Right cardiac atrium (tissue), 5 donors: ENCODE data around the gene KCTD19. TPM values are rescaled to one million over a fixed set of nuclear protein-coding genes. Genes with fewer than 3 reads are reported as not detected.

Experiments
- ATAC-seq, 2 donors: fragments of 200-7000 bp; cut with Tn5 transposase; one replicate each; pipeline versions ENCODE4 v1.8.0 to v1.9.1; 2020; ENCODE audit warnings: moderate library complexity in 2 of 2, mild to moderate bottlenecking in 1 of 2
- DNase-seq, 3 donors: peaks; one replicate each; pipeline ENCODE4 v3.0.0-alpha.2; 2020
- H3K27ac ChIP-seq: one replicate; pipeline ENCODE4 v1.5.1; 2013; ENCODE audit warnings: mild to moderate bottlenecking, low read length, control low read depth, moderate library complexity
- H3K27me3 ChIP-seq: one replicate; pipeline ENCODE4 v1.6.1; 2013; ENCODE audit not compliant: control insufficient read depth, insufficient read depth
- H3K4me1 ChIP-seq: one replicate; pipeline ENCODE4 v1.6.1; 2013; ENCODE audit warnings: low read length; ENCODE audit not compliant: control insufficient read depth, insufficient read depth
- H3K4me3 ChIP-seq: one replicate; pipeline ENCODE4 v1.5.1; 2013; ENCODE audit warnings: low read length, control low read depth
- H3K9me3 ChIP-seq: one replicate; pipeline ENCODE4 v1.6.1; 2013; ENCODE audit warnings: low read length; ENCODE audit not compliant: control insufficient read depth
- WGBS: extraction: QIAGEN DNeasy Blood & Tissue Kit; methylation state at CpG from one replicate; pipeline ENCODE4 v1.1.7; 2013; 5-methylcytosine and 5-hydroxymethylcytosine counted together
- intact Hi-C, 4 donors: fragments of 100-400 bp; cut with DNase I; formaldehyde crosslinking; loops; one replicate each; pipeline versions ENCODE4 v1.11.0 to v1.14.0; 2022 to 2023
- polyA plus RNA-seq: library from polyadenylated mRNA; stranded (reverse); fragments of 200-250 nt; gene quantifications from one replicate; pipeline ENCODE4 v1.2.3, GENCODE V29; 2013
- total RNA-seq, 4 donors: library from RNA; stranded (reverse); fragmentation: NEBNext Ultra II Directional; extraction: Animal tissue kit (Norgen Biotek cat#: 25700); gene quantifications; one replicate each; pipeline ENCODE4 v1.2.1, GENCODE V29; 2021
- donor health status: healthy with polysubstance abuse.
- donor health status: DM: no; HTN: yes; CAD: no.
- donor health status: DM: no; HTN: no; CAD: no.
- donor health status: DM: no; HTN: yes; CAD: no; lungs with severe emphysema.
- donor health status: DM: yes; HTN: yes; CAD: no.

KCTD19 gene
- total and polyA plus RNA-seq, 5 donors = 0.06 to 0.07 TPM; not detected in 3

DNA sequence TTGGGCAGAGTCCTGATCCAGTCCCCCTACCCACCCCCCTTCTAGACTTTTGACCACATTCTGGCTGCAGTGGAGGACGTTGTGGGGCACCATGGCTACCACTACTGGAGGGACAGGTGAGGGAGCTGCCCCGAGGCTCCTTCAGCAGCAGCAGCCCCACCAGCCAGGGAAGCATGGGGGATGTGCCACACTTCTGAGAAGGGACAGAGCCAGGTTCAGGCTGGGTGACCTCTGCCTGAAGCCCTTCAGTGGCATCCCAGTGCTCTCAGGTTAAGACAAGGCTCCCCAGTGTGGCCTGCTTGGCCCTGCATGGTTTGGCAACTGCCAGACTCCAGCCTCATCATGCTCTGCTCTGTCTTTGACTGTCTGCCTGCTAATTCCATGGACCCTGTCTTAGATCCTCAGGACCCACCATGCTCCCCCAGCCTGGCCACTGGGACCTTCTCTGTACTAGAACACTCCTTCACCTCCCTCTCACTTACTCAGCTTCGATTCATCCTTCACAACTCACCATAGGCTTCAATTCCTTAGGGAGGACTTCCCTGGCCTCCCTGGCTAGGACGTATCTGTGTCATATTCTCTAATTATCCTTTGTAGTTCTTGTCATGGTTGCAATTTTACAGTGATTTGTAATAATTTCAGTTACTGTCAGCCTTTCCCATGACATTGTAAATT is 68.9 kb downstream of the KCTD19 start:
- Histone ChIP-seq H3K4me3 (no peak overlapping the region), H3K4me1 (no peaks in the 10 kb centered on the region), H3K27ac (no peak overlapping the region), H3K9me3 (no peaks in the 10 kb centered on the region), H3K27me3 (no peaks in the 10 kb centered on the region)
- intact Hi-C loops = loop anchor here in 1 of 4 donors (10.0 kb wide), 1 partner anchor 137 kb away; the partner anchor contains the start of gene TPPP3
- no peak for ATAC-seq
- peak in 1 of 3 donors; percentile 2 for DNase-seq
- 86% methylated on average over 4 of the region's 4 CpGs for WGBS

DNA sequence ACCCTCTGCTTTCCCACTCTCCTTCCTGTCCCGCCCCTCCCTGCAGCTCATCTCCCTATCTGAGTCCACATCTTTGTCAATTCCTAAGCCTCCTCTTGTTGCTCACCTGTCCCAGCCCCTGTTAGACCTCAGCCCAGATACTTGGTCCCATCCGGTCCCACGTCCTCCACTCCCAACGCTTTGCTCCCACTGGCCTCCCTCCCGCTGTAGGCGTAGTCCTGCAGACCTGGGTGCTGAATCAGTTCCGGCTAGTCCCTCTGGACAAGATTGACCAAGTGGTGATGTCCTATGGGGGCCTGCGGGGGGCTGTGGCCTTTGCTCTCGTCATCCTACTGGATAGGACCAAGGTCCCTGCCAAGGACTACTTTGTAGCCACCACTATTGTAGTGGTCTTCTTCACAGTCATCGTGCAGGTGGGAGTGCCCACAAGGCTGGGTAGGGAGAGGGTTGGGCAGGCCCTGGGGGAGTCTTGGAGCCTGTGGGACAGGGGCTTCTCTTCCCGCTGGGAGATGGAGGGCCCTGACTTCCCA is 69.8 kb downstream of the KCTD19 start:
- Histone ChIP-seq H3K27ac (no peak overlapping the region), H3K27me3 (no peaks in the 10 kb centered on the region), H3K4me1 (no peaks in the 10 kb centered on the region), H3K4me3 (no peak overlapping the region), H3K9me3 (no peaks in the 10 kb centered on the region)
- DNase-seq (peak in 1 of 3 donors; percentile 4), ATAC-seq (no peak)
- 96% methylated on average over 11 of the region's 11 CpGs for WGBS
- intact Hi-C loops = loop anchor here in 1 of 4 donors (10.0 kb wide), 1 partner anchor 138 kb away; the partner anchor contains the start of gene TPPP3

DNA sequence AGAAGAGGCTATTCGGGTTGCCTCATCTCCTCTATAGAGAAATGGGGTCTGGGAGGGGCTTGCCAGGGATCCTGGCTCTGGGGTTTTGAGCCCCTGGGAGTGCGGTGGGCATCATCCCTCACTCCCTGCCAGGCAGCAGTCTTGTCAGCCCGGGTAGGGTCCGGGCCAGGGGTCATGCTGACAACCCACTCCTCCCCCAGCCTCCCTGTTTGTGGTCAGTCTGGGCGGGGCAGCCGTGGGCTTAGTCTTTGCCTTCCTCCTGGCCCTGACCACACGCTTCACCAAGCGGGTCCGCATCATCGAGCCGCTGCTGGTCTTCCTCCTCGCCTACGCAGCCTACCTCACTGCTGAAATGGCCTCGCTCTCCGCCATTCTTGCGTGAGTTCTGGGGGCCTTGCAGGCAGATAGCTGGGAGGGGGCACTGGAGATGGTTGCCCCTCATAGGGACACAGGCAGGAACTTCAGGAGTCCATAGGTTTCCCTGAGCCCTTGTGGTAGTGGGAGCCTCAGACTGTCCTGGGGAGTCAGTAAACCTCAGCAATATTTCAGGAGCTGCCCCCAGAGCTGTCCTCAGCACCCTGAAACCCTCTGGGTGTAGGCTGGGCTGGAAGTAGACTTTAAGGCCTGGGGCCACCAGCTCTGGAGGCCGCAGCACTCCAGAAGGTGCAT is 70.9 kb downstream of the KCTD19 start:
- ATAC-seq (no peak), DNase-seq (peak in 1 of 3 donors; percentile 4)
- no peaks in the 10 kb centered on the region for H3K27me3 ChIP-seq
- no peak overlapping the region for H3K4me3 ChIP-seq
- intact Hi-C loops = loop anchor here in 1 of 4 donors (10.0 kb wide), 1 partner anchor 139 kb away; the partner anchor contains the start of gene TPPP3
- 92% methylated on average over 17 of the region's 17 CpGs for WGBS
- H3K9me3 ChIP-seq = no peaks in the 10 kb centered on the region
- H3K27ac ChIP-seq = no peak overlapping the region
- no peaks in the 10 kb centered on the region for H3K4me1 ChIP-seq

DNA sequence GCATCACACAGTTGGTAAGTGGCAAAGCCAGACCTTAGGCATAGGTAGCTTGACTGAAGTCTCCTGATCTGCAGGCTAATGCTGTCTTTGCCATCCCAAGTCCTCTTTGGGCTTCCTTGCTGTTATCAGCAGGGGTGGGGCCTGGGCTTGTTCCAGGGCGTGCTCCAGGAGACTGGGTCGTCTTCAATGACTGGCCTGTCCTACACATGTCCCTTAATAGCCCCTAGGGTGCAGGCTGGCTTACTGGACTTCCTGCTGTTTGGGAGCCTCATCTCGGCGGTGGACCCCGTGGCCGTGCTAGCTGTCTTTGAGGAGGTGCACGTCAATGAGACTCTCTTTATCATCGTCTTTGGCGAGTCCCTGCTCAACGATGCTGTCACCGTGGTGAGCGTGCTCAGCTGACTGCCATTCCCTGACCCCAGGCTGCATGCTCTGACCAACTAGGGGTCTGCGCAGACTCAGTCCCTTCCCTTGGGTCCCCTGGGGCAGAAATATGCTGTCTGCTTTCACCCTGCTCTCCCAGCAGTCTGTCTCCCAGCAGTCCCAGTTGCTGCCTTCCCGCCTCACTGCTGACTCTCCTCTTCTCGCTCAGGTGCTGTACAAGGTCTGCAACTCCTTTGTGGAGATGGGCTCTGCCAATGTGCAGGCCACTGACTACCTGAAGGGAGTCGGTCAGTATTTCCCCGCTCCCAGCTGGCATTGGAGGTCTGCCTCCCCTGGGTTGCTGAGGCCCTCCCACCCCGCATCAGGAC is 71.6 kb downstream of the KCTD19 start:
- no peak overlapping the region for H3K4me3 ChIP-seq
- peak in 1 of 3 donors; percentile 9 for DNase-seq
- no peak overlapping the region for H3K27ac ChIP-seq
- H3K4me1 ChIP-seq = no peaks in the 10 kb centered on the region
- no peaks in the 10 kb centered on the region for H3K9me3 ChIP-seq
- intact Hi-C loops = loop anchor here in 1 of 4 donors (10.0 kb wide), 1 partner anchor 140 kb away; the partner anchor contains the start of gene TPPP3
- ATAC-seq = no peak
- WGBS = 79% methylated on average over 18 of the region's 18 CpGs
- H3K27me3 ChIP-seq = no peaks in the 10 kb centered on the region

DNA sequence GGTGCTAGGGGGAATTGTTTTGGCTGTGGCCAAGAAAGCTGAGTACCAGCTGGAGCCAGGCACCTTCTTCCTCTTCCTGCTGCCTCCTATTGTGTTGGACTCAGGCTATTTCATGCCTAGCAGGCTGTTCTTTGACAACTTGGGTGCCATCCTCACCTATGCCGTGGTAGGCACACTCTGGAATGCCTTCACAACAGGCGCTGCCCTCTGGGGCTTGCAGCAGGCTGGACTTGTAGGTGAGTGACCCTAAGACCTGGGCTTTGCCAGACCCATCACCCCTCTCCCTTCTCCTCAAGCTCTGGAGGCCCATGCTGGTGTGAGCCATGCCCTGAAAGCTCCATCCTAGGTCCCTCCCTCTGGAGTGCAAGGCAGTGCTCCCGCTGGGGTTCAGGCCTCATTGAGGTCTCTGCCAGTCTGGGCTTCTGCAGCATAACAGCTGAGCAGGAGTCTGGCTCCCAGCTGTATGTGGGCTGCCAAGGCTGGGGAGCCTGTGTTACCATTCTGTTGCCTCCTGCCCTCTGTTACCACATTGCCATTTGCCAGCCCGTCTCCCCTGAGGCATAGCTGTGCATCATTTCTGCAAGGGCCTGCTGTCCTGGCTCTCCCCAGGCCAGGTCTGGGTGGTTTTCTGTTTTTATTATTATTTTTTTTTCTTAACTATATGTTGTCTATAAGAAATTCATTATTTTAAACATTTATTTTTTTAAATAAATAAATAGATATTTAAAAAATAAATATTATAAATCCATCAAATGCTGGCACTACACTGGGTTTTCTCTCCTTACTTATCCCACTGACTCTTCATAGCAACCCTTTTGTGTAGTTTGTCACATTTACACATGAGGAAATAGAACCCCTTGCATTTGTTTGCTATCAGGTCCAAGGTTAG is 73.7 kb downstream of the KCTD19 start:
- H3K4me1 ChIP-seq = no peaks in the 10 kb centered on the region
- H3K4me3 ChIP-seq = no peak overlapping the region
- intact Hi-C loops = loop anchor here in 1 of 4 donors (10.0 kb wide), 1 partner anchor 142 kb away; the partner anchor contains the start of gene TPPP3
- no peaks in the 10 kb centered on the region for H3K27me3 ChIP-seq
- no peaks in the 10 kb centered on the region for H3K9me3 ChIP-seq
- peak in 1 of 3 donors; percentile 20 for DNase-seq
- no peak overlapping the region for H3K27ac ChIP-seq
- WGBS = 88% methylated on average over 4 of the region's 4 CpGs
- ATAC-seq = no peak

DNA sequence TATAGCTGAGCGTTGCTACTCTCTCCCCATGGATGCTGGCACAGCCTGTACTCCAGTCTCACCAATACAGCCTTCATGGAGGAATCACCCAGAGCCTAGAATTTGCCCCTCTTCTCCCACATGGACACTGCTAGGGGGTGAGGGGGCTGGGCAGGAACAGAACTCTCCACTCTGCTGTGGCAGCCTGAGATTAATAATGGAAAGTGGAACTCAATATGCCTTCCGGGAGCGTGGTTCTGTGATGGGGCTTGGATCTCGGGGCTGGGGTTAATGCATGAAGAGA is 76.6 kb downstream of the KCTD19 start:
- no peak overlapping the region for H3K4me3 ChIP-seq
- H3K27me3 ChIP-seq = no peaks in the 10 kb centered on the region
- no peak overlapping the region for H3K27ac ChIP-seq
- peaks cover 2% of the 10 kb centered on the region for H3K4me1 ChIP-seq
- intact Hi-C loops = loop anchor here in 1 of 4 donors (10.0 kb wide), 1 partner anchor 145 kb away; the partner anchor contains the start of gene TPPP3
- DNase-seq = peak in 1 of 3 donors; percentile 5
- ATAC-seq = no peak
- no peaks in the 10 kb centered on the region for H3K9me3 ChIP-seq
- 76% methylated on average over 4 of the region's 4 CpGs for WGBS

DNA sequence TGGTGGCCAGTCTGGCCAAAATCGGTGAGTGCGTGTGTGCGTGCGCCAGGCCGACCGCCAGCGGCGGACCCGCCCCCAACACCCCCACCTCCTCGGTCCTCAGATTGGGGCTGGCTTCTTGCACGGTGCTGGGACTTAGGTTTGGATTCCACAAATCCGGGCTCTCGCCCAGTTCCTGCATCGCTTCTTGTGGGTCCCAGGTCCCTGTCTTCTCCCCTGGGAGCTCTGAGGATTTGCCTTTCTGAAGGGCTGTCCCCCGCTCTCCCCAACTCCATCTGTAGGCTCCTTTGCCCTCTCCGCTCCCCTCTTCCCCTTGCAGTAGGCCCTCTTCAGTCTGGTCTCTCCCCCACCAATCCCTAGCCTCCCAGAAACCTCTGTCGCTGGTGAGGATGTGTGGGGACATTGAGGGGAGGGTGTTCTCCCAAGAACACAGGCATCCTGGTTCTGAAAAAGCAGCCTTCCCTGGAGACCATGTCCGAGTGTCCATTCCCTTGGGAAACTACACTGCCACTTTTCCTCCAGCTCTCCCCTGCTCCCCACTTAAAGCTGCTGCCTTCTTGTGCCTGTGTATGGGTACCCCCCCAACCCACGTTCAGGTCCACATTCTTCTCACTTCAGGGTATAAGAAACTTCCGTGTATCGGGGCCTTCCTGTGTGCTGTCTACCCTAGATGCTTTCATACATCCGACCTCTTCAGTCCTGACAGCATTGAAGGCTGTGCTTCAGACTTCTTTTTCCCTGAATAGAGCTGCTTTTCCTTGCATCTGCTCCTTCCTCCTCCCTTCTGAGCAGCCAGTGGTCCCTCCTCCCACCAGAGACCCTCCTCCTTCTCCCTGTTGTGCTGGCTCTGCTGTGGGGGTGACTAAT is 77.1 kb downstream of the KCTD19 start:
- intact Hi-C loops = loop anchor here in 1 of 4 donors (10.0 kb wide), 1 partner anchor 145 kb away; the partner anchor contains the start of gene TPPP3
- Histone ChIP-seq H3K4me1 (peaks cover 6% of the 10 kb centered on the region), H3K4me3 (peak overlapping the region; percentile 58), H3K9me3 (no peaks in the 10 kb centered on the region), H3K27me3 (no peaks in the 10 kb centered on the region), H3K27ac (no peak overlapping the region)
- 19% methylated on average over 22 of the region's 22 CpGs for WGBS
- DNase-seq = peak; percentile 0 to 64 (median 63)
- no peak for ATAC-seq

DNA sequence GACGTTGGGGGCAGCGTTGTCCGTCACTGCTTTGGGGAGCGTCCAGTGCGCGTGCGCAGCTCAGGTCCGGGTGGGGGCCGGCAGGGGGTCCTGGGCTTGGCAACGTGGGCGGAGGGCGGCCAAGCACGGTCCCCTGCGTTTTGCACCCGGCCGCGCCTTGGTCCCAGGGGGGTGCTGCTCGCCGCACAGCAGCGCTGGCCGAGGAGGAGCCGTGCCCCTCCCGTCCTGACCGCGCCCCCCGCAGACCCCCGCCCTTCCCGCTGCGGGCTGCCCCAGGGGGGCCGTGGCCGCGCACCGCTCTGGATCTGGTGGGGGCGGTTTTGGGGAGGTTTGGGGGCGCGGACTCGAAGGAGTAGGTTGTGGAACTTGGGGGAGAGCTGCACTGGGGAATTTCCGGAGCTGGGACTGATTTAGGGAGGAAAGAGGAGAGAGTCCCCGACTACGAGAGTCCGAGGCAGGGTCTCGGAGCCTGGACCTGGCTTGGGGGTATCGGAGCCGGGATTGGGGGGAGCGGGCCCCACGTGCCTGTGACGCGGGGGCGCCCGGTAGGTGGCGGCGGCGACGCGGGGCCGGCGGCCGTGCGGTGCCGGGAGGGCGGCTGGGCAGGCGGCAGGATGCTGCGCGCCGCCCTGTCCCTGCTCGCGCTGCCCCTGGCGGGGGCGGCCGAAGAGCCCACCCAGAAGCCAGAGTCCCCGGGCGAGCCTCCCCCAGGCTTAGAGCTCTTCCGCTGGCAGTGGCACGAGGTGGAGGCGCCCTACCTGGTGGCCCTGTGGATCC is 78.0 kb downstream of the KCTD19 start, which contains the start of gene SLC9A5:
Gene SLC9A5, plus strand, starts transcription at position 579 of the 777 bp plus-strand sequence. Its CDS starts 36 bp downstream, at position 615.
- peak within 1 kb of the TSS; percentile 58 for H3K4me3 ChIP-seq
- H3K4me1 ChIP-seq = peaks cover 12% of the 10 kb centered on the region
- 1% methylated on average over 75 of the region's 75 CpGs for WGBS
- H3K27ac ChIP-seq = no peak within 1 kb of the TSS
- ATAC-seq = no peak
- peak; percentile 59 to 83 (median 79) for DNase-seq
- no peaks in the 10 kb centered on the region for H3K9me3 ChIP-seq
- intact Hi-C loops = no loop called here
- H3K27me3 ChIP-seq = no peaks in the 10 kb centered on the region

DNA sequence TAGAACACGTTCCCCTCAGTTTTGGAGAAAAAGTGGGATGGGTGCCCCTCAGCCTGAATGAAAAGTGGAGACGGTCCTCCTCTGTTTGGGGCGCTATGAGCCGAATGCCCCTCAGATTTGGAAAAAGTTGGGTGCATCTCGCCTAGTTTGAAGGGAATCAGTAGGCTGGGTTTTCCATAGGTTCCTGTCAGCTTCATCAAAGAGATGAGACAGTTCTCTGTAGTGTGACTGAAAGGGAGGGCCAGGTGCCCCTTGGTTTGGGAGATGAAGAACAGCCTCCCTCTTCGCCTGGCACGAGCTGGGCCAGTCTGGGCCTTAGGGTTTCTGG is 78.5 kb downstream of the KCTD19 start:
- WGBS = 5% methylated on average over 7 of the region's 7 CpGs
- DNase-seq (no peak), ATAC-seq (no peak)
- intact Hi-C loops = no loop called here
- H3K27me3 ChIP-seq = no peaks in the 10 kb centered on the region
- no peaks in the 10 kb centered on the region for H3K9me3 ChIP-seq
- H3K27ac ChIP-seq = no peak overlapping the region
- peak overlapping the region; percentile 58 for H3K4me3 ChIP-seq
- peaks cover 16% of the 10 kb centered on the region for H3K4me1 ChIP-seq
